Nephron progenitor cell (in vitro differentiated cells): ENCODE measurements around the gene PCAT7.
"Not testable (repeated sequence)": the region's sequence is repeated elsewhere in the genome, so short reads cannot be mapped to it uniquely, and the experiment has no call there.

Experiments
- DNase-seq: peaks from one replicate; pipeline ENCODE4 v3.0.0; 2021
- H3K27ac Mint-ChIP-seq: 2 replicates; pipeline ENCODE4 v1.8.0; 2021; ENCODE audit warnings: mild to moderate bottlenecking, moderate library complexity, mixed read lengths
- H3K27me3 Mint-ChIP-seq: 2 replicates; pipeline ENCODE4 v1.8.0; 2021; ENCODE audit warnings: mild to moderate bottlenecking, low read depth, mixed read lengths; ENCODE audit not compliant: poor library complexity
- H3K36me3 Mint-ChIP-seq: 2 replicates; pipeline ENCODE4 v1.8.0; 2021; ENCODE audit warnings: low read depth, mixed read lengths
- H3K4me1 Mint-ChIP-seq: 2 replicates; pipeline ENCODE4 v1.8.0; 2021; ENCODE audit warnings: mixed read lengths
- H3K4me3 Mint-ChIP-seq: 2 replicates; pipeline ENCODE4 v1.8.0; 2021; ENCODE audit warnings: mild to moderate bottlenecking, moderate library complexity, mixed read lengths
- H3K9me3 Mint-ChIP-seq: 2 replicates; pipeline ENCODE4 v1.8.0; 2021; ENCODE audit warnings: mild to moderate bottlenecking, moderate library complexity, mixed read lengths
- TF ChIP-seq, protein P1 (sequence below): fragments of 200-600 bp; sonication (generic); IDR thresholded peaks from 2 replicates; pipeline ENCODE4 v1.5.0; 2021; ENCODE audit warnings: antibody characterized with exemption

PCAT7 gene

DNA sequence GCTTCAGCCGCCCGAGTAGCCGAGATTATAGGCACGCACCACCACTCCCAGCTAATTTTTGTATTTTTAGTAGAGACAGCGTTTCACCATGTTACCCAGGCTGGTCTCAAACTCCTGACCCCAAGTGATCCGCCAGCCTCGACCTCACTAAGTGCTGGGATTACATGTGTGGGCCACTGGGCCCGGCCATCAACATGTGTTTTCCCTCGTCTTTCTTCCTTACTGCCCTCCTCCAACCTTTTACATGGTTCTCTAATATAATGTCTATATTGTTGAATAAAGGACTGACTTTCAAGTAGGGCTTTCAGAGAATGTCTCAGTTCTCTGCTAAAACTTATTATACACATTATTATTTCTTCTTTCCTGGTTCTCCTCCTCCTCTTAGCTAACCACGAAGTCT lies 21.3 kb upstream of the PCAT7 start:
- H3K27me3 Mint-ChIP-seq: no peaks in the 10 kb centered on the region
- DNase-seq: no peak
- H3K4me1 Mint-ChIP-seq: no peaks in the 10 kb centered on the region
- H3K36me3 Mint-ChIP-seq: peaks cover 4% of the 10 kb centered on the region
- TF ChIP-seq, protein P1, sequence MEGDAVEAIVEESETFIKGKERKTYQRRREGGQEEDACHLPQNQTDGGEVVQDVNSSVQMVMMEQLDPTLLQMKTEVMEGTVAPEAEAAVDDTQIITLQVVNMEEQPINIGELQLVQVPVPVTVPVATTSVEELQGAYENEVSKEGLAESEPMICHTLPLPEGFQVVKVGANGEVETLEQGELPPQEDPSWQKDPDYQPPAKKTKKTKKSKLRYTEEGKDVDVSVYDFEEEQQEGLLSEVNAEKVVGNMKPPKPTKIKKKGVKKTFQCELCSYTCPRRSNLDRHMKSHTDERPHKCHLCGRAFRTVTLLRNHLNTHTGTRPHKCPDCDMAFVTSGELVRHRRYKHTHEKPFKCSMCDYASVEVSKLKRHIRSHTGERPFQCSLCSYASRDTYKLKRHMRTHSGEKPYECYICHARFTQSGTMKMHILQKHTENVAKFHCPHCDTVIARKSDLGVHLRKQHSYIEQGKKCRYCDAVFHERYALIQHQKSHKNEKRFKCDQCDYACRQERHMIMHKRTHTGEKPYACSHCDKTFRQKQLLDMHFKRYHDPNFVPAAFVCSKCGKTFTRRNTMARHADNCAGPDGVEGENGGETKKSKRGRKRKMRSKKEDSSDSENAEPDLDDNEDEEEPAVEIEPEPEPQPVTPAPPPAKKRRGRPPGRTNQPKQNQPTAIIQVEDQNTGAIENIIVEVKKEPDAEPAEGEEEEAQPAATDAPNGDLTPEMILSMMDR: no peak
- no peak overlapping the region for H3K27ac Mint-ChIP-seq
- H3K4me3 Mint-ChIP-seq: no peak overlapping the region
- H3K9me3 Mint-ChIP-seq: peaks cover 14% of the 10 kb centered on the region

DNA sequence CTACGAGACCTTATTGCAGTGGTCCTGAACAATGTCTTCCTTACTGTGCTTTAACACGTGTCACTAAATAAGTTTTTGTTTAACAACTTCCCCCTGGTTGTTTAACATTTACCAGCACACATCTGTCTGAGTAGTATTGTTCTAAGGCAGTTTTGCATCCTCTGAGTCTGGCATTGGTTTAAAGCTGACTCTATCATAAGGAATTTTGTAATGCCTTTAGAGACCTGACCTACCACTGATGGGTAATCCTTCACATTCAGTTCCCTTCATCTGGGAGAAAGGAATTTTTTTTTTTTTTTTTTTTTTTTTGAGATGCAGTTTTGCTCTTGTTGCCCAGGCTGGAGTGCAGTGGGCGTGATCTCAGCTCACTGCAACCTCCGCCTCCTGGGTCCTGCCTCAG lies 20.0 kb upstream of the PCAT7 start:
- Mint-ChIP-seq H3K27ac (no peak overlapping the region), H3K4me1 (no peaks in the 10 kb centered on the region), H3K4me3 (no peak overlapping the region), H3K27me3 (no peaks in the 10 kb centered on the region), H3K36me3 (peaks cover 4% of the 10 kb centered on the region), H3K9me3 (peaks cover 14% of the 10 kb centered on the region)
- no peak for DNase-seq
- TF ChIP-seq, protein P1: no peak

DNA sequence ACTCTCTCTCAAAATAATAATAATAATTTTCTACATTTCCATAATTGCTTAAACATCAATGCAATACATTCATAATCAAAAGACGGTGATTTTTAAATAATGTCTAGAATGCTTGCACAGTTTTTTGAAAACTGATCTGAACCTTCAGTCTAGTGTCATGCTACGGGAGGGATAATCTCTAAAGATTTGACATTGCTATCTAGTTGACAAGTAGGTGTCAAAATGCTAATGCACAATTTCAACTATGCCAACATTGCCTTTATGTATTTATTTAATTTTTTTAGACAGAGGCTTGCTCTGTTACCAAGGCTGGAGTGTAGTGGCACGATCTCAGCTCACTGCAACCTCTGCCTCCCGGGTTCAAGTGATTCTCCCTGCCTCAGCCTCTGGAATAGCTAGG lies 16.0 kb upstream of the PCAT7 start:
- H3K27me3 Mint-ChIP-seq: peaks cover 4% of the 10 kb centered on the region
- peaks cover 7% of the 10 kb centered on the region for H3K4me1 Mint-ChIP-seq
- H3K27ac Mint-ChIP-seq: no peak overlapping the region
- H3K36me3 Mint-ChIP-seq: no peaks in the 10 kb centered on the region
- H3K4me3 Mint-ChIP-seq: no peak overlapping the region
- TF ChIP-seq, protein P1: no peak
- H3K9me3 Mint-ChIP-seq: no peaks in the 10 kb centered on the region
- DNase-seq: no peak

DNA sequence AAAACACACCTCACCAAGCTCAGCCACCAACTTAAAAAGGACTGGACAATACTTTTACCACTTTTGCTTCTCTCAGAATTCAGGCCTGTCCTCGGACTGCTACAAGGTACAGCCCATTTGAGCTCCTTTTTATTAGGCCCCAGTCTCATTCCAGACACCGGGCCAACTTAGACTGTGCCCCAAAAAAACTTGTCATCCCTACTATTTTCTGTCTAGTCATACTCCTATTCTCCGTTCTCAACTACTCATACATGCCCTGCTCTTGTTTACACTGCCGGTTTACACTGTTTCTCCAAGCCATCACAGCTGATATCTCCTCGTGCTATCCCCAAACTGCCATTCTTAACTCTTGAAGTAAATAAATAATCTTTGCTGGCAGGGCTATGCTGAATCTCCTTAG lies 10.5 kb upstream of the PCAT7 start:
- not testable (repeated sequence) for H3K36me3 Mint-ChIP-seq, H3K4me1 Mint-ChIP-seq, H3K4me3 Mint-ChIP-seq, H3K27ac Mint-ChIP-seq, H3K9me3 Mint-ChIP-seq, H3K27me3 Mint-ChIP-seq, DNase-seq

DNA sequence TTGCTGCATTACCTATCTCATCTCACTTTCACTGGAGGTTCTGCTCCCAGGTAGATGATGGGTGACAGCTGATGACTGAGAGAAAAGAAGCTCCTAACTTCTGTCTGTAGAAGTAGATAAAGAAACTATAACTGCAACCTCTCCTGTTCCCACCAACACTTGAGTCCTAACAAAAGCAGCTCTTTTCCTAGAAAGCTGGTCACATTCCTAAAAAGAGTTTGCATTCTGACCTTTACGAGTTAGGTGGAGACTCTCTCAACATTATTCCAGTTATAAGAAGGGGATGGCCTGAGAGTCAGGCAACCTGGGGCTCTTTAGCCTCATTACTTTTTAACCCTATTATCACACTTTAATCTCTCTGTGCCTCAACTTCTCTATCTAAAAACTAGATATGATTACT lies 8.9 kb upstream of the PCAT7 start:
- H3K36me3 Mint-ChIP-seq: peaks cover 11% of the 10 kb centered on the region
- peaks cover 7% of the 10 kb centered on the region for H3K4me1 Mint-ChIP-seq
- peaks cover 4% of the 10 kb centered on the region for H3K27me3 Mint-ChIP-seq
- peaks cover 9% of the 10 kb centered on the region for H3K9me3 Mint-ChIP-seq
- no peak overlapping the region for H3K27ac Mint-ChIP-seq
- DNase-seq: no peak
- no peak overlapping the region for H3K4me3 Mint-ChIP-seq
- TF ChIP-seq, protein P1: no peak

DNA sequence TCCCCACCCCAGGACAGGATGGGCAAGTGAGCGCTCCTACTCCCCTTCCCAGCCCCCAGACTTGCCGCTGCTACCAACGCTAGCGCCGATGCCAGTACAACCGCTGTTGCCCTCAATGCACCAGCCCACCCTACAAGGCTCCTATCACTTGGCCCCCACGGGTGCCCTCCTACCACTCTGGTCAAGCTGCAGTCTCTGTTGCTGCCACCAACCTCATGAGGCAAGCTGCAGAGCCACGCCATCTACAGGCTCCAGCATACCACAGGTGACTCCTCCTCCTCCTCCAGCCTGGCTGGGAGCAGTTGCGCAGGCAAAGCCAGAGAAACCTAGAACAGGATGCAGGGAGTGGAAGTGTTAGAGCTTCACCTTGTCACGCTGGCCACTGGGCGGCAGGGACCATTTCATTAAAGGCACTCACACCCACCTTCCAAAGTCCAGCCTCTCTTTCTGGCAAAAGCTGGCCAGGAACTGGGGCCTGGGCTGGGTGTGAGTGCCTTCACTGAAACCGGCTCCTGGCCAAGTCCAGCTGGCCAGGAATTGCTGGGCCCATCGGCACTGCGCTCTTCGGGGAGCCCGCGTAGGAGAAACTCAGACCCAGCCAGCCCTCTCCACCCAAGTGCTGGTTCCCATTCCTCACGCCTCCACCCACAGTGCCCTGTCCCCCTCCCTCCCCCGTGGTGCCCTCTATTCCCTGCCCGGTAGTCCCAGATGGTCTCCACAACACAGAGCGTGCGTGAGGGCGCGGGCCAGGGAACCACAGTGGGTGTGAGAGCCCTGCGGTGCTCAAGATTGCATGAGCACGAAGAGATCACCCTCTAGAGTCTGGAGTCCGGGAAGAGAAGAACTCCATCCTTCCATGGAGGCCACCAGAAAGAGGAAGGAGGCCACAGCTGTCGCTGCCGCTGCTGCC lies 1.6 kb upstream of the PCAT7 start:
- Mint-ChIP-seq H3K4me3 (peak overlapping the region; percentile 35), H3K36me3 (peaks cover 24% of the 10 kb centered on the region), H3K4me1 (peaks cover 10% of the 10 kb centered on the region), H3K27ac (peak overlapping the region; percentile 52), H3K27me3 (peaks cover 17% of the 10 kb centered on the region), H3K9me3 (peaks cover 10% of the 10 kb centered on the region)
- DNase-seq: no peak
- TF ChIP-seq, protein P1: no peak
